GM19328 (cell line): Measurements from ENCODE around the gene KLHL36.
"Not testable (repeated sequence)": the region's sequence is repeated elsewhere in the genome, so short reads cannot be mapped to it uniquely, and the experiment has no call there.

Experiments used
- ATAC-seq: cut with Tn5 transposase; IDR thresholded peaks from one replicate; pipeline ENCODE4 v1.9.1; 2021; ENCODE audit warnings: mild to moderate bottlenecking, moderate library complexity; ENCODE audit not compliant: unreplicated experiment

The KLHL36 gene

DNA sequence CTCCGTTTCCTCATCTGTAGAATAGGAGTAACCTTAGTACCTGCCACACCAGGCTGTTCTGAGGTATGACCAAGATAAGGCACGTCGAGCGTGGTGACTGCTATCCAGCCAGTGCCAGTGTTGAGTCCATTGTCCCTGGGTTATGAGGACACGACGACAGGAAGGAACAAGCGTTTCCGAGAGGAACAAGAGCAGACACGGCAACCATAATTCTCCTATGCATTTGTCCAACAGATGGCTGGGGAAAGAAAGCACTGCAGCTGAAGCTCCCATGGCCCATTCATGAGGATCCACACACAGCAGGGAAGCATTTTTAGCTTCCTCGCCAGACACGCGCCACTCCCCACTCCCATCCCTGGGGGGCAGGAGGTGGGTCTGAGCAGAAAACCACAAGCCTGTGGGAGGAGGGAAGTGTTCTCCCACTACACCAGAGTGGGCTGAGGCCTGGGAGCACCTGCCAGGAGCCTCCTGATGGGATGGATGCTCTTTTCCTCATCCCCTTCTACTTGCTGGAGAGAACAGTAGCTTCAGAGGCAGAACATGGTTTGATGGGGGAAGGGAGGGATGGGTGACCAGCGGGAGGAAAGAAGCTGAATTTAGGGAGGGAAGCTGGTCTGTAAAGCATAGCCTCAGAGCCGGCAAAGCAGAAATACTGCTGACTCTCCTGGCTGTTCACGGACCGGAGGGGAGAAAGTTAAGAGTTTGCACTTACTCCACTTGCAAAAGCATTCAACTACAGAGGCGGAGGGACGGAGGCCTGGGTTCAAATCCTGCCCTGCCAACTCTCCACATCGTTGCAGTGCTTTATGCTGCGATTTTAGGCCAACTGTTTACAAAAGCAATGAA is 33.1 kb upstream of the KLHL36 start:
- no peak for ATAC-seq

DNA sequence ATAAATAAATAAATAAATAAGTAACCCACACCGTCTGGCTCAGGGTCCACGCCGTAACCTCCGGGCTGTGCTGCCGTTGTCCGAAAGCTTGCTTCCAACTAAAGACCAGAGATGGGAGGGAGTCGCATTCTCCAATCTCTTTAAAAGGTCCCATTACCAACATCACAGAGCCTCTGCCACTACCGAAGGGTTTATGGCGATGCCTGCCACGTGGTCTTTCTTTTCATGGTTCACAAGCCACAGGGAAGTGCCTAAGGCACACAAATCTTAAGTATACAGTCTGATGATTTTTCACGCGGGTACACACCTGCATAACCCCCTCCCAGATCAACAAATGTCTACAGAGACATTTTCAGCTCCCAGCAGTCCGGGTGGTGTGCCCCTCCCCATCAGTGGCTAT is 31.8 kb upstream of the KLHL36 start:
- ATAC-seq, result no peak

DNA sequence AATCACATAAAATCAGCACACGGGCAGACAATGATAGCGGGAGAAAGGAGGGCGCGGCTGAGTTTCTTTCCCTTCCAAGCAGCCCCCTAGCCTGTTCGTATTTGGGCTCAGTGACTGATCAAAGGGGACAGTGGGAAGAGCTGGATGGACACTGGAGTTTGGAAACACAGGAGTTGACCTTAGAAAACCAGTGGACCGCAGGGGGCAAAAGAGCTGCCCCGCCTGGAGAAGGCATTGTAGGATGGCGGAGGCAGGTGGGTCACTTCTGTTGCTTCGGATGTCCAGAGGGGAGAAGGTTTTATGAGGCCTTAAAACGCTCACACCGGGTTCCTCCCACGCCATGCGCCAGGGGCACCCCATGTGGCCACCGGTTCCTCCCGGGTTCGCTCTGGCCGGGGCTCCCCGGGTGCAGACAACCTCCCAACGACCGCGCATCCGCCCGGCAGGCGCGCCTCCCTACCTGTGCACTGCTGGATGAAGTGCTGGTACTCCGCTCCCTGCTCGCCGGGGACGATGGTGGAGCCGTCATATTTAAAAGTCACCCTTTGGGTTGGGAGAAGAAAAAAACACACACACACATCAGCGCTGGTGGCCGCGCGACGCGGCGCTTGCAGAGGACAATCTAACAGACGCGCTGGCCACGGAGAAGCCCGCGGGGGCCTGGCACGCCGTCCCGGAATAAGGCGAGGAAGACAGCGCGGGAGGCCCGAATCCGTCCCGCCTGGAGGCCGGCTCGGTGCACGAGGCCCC is 31.1 kb upstream of the KLHL36 start:
- ATAC-seq, result peak; percentile 25

DNA sequence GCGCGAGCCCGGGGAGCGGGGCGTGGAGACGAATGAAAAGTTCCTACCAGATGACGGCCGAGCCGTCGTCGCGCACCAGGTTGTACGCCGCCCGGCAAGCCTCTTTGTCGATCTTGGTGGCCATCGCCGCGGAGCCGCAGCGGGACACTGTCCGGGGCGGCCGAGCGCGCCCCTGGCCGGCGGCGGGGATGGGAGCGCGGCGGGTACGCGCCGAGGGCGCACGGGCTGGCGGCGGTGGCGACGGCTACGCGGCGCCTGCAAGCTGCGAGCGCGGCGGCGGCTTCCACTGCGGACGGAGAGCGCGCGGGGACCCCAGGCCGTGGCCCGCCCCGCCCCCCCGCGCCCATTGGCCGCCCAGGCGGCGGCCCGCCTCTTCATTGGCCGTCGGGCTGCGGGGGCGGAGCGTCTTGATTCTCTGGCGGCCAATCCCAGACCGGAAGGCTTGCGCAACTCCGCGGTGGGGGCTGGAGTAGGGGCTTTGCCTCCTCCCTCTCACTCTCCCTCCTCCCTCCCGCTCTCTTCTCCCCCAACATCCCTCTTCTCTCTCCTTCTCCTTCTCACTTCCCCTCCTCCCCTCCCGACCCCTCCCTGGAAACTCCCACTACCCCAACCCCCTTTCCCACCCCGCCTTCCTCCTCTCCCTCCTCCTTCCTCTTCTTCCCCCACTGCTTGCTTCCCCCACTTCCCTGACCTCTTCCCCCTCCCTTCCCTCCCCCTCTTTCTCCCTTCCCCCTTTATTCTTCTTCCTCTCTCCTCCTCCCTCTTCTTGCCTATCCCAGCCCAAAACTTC is 30.3 kb upstream of the KLHL36 start, which contains the start of gene COTL1:
TSS of gene COTL1 (minus strand) at position 288 of the 790 bp plus-strand sequence. CDS start at position 124, 164 bp downstream.
- peak; percentile 70 for ATAC-seq

DNA sequence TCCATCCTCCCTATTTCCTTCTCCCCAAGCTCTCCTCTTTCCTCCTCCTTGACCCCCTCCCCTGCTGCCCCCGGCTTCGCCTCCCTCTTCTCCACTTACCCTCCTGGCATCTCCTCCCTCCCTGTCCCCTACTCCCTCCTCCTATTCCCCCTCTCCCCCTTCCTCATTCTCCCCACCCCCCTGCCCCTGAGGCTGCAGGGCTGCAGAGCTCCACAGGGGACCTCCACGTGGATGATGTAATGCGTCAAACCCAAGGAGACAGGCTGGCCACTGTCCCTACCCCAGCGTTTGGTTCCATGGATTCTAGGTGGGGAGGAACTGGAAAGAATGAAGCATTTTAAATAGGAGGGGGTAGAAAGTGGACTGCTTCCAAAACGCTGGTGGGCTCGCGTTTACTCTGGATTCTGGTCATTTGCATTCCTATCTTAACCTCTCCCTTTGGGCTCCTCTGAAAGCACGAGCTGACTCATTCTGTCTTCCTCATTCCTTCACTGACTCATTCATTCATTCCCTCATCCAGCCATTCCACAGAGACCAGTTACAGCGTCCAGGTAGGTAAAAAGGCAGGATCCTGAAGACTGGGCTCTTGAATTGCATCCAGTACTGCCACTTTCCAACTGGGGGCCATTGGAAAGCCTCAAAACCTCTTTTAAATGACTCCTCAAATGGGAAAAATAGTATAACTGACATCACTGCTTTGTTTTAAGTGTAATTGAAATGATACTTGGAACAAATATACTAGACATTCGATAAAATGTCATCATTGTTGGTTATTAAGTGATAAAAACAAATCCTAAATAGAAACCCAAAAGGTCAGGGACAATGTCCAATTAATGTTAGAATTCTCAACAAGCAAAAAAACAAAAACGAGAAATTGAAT is 29.5 kb upstream of the KLHL36 start:
- ATAC-seq, result no peak

DNA sequence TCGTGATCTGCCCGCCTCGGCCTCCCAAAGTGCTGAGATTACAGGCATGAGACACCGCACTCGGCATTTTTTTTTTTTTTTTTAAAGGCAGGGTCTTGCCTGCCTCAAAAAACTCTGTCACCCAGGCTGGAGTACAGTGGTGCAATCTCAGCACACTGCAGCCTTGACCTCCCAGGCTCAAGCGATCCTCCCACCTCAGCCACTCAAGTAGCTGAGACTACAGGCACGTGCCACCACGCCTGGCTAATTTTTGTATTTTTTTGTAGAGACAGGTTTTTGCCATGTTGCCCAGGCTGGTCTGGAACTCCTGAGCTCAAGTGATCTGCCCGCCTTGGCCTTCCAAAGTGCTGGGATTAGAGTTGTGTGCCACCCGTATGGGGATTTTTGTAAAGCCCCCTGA is 27.4 kb upstream of the KLHL36 start:
- ATAC-seq, result not testable (repeated sequence)

DNA sequence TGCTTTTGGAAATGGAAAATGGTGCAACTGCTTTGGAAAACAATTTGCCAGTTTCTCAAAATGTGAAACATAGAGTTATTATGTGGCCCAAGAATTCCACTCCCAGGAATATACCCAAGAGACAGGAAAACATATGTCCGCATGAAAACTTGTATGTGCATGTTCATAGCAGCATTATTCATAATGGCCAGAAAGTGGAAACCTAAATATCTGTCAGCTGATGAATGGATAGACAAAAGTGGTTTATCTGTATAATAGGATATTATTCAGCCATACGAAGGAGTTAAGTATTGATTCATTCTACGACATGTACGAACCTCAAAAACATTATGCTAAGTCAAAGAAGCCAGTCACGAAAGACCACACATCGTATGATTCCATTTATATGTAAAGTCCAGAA is 22.8 kb upstream of the KLHL36 start:
- ATAC-seq, result no peak

DNA sequence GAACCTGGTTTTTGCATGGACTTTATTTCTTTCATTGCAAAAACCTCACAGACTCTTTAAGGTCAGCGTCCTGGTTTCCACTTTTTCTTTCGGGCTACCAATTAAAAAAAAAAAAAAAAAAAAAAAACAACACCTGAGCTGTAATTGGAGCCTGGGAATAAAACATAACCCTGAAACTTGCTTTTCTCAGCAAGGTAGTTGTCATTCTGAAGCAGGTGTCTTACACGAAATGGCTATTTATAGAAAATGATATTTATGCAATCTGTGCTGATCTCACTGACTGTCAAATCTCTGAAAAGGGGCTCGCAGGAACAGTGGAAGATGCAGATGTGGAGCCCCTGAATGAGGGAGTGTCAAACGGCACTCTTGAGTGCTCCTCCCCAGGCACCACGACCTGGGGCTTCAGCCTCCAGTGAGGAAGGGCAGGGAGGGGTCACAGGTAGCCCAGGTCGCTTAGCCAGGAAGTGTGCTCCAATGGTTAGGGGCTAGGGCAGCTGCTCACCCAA is 20.0 kb upstream of the KLHL36 start:
- ATAC-seq, result no peak

DNA sequence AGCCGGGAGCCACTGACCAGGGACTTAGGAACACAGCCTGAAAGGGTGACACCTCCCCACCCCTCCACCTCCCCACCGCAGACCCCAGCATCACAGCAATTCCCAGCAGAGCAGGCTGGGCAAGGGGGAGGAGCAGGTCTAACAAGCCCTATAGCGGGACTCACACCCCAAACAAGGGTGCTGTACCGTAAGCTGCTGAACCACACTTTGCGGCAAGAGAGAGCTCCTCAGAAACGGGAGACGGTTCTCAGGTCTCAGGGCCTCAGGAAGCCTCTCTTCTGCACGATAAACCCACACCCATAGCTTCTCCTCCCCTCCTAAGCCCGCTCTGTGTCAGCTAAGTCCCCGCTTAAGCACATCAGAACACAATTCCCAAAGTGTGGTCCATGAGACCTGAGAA is 18.7 kb upstream of the KLHL36 start:
- ATAC-seq, result no peak

DNA sequence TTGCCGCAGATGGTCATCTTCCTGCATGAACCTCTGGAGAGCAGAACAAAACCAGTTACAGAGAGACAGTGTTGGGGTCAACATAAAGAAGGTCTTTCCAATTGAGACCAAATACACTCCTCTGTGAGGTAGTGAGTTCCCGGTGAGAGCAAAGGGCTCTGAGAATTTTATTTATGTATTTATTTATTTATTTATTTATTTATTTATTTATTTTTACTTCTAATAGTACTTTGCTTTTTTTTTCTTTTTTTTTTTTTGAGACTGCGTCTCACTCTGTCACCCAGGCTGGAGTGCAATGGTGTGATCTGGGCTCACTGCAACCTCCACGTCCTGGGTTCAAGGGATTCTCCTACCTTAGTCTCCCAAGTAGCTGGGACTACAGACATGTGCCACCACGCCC is 18.3 kb upstream of the KLHL36 start:
- ATAC-seq, result no peak

DNA sequence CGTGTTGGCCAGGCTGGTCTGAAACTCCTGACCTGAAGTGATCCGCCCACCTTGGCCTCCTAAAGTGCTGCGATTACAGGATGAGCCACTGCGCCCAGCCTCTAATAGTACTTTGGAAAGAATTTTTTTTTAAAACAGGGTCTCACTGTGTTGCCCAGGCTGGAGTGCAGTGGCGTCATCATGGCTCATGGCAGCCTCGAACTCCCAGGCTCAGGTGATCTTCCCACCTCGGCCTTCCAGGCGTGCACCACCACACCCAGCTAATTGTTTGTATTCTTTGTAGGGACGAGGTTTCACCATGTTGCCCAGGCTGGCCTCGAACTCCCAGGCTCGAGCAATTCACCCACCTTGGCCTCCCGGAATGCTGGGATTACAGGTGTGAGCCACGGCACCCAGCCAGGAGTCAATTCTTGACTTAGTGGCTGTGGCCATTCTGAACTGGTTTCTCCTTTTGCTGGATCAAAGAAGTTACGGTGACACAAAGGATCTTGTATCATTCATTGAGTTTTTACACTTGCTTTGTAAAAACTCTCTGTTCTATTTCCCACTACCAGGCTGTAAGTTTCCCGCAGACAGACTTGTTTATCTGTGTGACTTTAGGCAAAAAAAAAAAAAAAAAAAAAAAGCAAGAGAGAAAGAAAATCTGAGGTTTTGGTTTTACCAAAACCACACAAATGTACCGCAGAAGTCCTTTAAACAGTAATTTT is 17.7 kb upstream of the KLHL36 start:
- no peak for ATAC-seq

DNA sequence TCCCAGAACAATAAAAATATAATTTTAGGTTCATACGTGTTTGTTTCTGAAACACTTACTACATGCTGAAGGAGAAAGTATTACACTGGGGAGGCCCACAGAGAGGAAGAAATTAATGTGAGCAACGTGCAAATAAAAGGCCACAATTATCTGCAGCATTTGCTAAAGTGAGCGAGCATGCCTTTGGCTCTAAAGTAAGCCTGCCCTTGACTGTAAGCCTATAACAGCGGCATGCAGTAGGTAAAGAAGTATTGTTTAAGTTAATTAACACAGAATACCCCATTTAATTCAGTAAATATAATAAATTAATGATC is 17.2 kb upstream of the KLHL36 start:
- ATAC-seq, result no peak

DNA sequence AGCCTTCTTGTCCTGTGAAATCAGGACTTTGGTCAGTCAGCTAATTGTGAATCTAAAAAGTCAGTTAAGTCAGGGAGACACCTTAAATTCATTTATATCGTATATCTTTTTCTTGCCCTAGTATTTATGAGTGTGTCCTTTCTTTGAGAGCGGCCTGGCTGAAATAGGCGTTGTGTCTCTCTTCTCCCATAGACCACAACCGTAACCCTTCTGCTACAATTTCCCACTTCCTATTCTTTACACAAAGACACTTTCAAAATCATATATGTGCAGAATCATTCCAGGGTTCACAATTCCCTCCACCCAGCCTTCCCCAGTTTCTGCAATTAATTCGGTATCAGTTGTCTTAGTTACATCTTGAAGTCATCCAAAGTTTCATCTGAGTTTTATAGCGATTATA is 16.4 kb upstream of the KLHL36 start:
- no peak for ATAC-seq

DNA sequence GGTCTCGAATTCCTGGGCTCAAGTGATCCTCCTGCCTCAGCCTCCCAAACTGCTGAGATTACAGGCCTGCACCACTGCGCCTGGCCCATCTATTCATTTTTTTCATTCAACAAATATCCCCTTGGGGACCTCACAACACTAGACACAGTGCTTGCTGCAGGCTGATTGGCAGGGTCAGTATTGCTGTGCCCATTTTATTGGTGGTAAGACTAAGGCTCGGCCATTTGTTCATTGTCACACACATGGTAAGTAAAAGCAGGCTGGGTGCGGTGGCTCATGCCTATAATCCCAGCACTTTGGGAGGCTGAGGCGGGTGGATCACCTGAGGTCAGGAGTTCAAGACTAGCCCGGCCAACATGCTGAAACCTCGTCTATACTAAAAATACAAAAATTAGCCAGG is 15.4 kb upstream of the KLHL36 start:
- ATAC-seq, result not testable (repeated sequence)

DNA sequence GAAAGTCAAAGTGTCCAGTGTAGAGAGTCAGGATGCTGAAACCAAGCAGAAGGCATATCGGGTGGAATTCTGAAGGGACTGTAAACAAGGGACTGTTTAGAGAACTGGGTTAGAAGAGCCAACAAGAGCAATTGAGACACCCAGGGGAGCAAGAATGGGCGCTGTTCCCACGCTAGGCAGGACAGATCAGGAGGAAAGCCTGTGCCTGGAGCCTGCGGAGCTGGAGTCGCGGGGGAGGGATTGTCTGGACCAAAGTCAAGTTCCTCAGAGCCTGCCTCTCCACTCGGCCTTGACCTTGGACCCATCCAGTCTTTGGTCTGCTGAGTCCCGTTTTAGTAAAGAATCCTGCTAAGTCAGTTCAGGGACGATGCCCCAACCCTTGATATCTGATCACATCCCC is 14.7 kb upstream of the KLHL36 start:
- no peak for ATAC-seq

DNA sequence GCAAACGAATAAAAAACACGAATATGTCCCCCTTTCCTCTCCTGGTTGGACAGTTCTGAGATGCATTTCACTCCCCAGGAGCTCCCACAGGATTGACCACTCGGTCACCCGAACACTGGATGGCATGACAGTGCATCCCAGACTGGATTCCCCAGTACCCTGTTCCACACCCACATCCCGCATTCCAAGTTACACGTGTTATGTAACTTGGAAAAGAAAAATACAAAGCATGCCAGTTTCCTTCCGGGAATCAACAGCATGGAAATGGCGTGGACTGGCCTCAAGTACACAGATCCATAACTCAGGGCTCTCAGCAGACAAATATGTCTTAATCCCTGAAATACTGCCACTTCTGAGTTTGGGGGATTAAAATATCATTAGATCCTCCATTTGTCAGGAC is 12.6 kb upstream of the KLHL36 start:
- no peak for ATAC-seq

DNA sequence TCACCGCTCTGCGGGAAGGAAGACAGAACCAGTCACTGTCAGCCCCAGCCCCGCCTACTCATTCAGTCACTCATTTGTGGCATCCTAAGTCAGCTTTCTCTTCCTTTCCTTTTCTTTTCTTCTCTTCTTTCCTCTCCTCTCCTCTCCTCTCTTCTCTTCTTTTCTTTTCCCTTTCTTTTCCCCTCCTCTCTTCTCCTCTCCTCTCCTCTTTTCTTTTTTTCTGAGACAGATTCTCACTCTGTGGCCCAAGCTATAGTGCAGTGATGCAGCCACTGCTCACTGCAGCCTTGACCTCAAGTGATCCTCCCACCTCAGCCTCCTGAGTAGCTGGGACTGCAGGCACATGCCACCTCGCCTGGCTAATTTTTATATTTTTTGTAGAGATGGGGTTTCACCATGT is 10.6 kb upstream of the KLHL36 start:
- no peak for ATAC-seq

DNA sequence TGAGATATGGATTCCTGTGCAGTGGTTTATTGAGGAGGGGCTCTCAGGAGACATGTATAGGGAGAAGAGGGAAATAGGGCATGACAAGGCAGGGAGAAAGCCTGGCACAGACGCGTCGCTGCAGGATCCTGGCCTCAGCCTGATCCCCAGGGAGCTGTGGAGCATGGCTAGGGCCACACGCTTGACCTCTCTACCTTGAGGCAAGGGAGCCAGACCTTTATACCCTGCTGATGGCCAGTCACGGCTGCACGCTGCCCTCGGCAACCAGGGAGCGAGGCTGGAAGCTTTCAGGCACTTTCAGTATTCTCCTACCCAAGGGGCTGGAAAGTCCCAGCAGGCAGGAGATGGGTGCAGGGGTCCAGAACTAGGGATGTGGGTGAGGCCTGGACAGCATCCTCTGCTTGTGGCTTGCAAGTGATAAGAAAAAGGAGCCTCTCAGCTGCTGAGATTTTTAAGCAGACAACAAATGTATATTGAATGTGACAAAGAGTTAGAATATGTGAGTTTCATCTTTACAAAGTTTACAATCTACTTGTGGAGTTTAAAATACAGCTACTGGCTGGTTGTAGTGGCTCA is 10.0 kb upstream of the KLHL36 start:
- ATAC-seq, result no peak

DNA sequence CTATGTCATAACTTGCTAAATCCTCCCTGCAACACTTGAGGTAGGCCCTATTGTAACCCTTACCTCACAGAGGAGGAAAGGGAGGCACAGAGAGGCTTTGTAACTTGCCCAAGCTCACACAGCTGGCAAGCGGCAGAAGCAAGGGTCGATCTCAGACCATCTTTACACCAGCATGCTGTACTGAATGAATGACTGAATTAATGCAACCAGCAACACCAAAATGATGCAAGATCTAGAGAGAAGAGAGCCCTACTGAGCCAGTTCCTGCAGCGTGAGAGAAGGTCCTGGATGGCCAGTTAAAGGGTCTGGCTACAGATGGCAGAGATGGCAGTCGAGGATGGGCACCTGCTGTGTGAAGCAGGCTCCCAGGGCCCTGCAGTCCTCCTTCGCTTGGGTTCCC is 8.2 kb upstream of the KLHL36 start:
- ATAC-seq, result no peak
